HG03342 (cell line): Measurements from ENCODE around the gene AFAP1.

Experiments
- ATAC-seq: cut with Tn5 transposase; IDR thresholded peaks from one replicate; pipeline ENCODE4 v1.9.1; 2021; ENCODE audit warnings: mild to moderate bottlenecking, moderate library complexity; ENCODE audit not compliant: unreplicated experiment

The AFAP1 gene

DNA sequence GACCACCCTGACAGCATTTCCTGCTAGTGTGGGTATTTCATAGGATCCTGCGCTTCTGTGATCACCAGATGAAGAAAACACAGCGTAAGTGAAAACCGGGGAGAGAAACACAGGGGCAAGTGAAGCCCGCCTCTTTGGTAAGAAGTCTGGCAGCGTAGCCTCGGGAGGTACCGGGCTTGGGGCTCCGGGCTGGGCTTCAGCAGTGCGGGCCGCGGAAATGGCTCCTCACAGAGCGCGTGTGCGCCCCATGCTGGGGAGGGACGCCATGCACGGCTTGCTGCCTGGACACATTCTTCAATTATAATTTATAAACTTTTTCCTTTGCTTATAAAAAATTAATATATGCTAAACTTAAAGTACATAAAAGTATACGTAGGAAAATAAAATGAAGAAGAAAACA lies 151.5 kb downstream of the AFAP1 start:
- ATAC-seq, result no peak

DNA sequence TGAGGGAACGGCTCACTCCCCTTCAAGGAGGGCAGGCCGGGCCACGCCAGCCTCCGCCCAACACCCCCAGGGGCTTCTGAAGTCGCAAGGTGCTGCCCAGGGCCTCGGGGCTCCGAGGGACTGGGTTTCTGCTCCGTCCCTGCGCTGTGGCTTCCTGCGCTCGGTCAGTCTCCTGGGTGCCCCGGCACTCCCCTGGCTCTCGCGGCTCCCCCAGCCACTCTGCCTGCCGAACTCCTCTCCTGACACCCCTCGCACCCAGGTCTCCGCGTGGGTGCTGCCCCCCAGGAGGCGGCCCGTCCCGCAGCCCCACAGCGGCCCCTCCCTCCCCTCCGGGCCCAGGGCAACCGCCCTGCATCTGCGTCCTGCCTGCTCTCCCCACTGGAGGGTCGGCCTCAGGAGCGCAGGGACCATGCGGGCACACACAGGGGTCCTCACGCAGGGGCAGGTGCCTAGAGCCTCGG lies 151.9 kb downstream of the AFAP1 start:
- ATAC-seq, result no peak

DNA sequence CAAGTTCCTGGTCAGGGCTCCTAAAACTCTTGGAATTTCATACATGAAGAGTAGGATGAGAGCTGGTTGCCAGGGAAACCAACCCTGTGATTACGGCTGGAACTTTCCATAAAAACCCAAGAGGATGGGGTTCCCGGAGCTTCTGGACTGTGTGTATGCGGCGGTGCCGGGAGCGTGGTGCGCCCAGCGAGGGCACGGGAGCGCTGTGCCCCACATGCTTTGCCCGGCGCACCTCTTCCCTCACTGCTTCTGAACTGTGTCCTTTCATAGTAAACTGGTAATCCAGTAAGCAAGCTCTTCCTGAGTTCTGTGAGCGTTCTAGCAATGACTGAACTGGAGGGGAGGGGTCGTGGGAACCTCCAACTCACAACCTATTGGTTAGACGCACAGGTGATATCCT lies 152.6 kb downstream of the AFAP1 start:
- ATAC-seq, result no peak

DNA sequence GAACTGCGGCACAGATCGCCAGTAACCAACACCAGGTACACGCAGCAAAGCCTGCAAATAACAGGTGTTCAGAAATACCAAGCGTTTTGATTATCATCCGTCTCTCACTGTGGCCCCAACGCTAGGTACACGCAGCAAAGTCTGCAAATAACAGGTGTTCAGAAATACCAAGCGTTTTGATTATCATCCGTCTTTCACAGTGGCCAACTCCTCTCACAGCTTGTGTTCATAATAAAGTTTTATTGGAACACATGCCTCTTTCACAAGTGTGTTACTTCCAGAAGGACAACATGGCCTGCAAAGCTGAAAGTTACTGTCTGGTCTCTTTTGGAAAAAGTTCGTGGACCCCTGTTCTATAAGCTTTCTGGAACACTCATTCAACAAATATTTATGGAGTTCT lies 153.1 kb downstream of the AFAP1 start:
- no peak for ATAC-seq

DNA sequence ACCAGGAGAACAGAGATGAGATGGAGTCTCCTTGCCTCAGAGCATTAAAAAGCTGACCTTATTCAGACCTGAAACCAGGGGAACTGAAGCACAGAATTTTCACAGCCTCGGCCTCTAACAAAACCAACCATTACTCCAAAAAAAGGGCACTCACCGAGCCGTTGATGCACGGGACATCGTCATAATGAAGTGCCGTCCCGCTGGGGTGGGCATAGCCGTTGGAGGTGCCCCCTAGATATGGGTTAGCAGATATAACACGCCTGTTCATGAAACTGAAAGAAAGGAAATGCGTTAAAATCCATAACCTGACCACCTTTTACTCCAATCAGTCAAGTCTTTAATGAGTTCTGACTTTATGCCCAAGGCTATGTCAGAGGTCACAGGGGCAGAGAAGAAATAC lies 153.6 kb downstream of the AFAP1 start:
- ATAC-seq, result no peak

DNA sequence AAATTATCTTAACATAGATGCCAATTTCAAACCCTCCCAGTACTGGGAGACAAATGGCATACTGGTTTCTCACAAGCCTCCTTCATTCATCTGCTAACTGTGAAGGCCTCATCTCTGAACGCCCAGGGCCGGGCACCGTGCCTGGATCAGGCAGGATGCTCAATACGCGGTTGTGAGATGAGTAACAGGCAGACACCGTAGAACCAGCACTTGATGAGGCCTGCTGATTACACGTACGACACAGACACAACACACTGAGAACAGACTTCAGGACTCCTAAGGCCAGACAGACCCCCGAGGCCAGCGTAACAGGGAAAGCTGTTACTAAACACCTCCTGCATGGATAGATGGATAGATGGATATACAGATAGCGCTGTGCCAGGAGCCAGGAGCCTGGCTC lies 154.6 kb downstream of the AFAP1 start:
- no peak for ATAC-seq

DNA sequence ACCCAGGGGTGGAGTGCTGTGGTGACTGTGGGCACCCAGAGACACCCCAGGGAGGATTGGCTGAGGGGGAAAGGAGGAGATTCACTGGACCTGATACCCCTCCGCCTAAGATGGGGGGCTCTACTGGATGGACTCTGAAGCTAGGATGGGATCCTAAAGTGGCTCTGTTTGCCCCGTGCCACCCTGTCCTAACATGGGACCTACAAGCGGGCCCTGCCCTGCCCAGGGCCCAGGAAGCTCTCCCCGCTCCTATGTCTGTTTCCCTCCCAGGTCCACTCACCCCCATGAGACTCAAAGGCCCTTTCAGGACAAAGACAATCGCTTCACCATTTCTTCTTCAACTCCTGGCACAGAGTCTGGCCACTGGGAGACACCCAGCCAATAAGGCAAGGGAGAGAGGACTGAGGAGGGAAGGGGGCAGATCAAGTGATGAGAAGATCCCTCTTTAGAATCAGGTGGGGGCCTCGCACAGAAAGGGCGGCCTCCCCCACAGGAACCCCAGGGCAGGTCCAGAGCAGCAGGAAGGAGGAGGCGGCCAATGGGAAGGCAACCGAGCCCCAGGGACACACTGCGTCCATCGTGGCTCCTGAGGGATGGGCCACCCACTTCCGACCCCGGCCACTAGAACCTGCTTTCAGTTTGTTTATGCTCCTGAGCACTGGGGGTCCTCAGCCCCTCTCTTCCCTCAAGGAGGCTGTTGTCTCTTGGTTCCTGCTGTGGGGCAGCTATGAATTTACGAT lies 155.4 kb downstream of the AFAP1 start:
- no peak for ATAC-seq

DNA sequence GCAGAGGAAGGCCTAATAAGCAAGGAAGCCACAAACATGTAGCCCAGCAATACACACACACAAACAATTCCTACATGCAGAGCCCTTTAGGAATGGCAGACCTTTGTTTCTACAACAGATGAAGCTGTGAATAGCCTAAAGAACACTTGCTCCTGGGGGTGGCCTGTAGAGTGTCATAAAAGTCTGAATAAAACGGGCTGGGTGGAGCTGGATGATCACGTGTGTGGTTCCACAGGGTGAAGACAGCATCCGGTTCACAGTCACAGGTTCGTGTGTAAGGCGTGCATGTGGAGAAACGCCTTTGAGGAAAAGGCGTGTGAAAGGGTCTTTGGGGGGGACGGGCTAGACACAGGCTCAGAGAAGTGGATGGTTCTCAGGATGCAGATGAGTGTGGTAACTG lies 156.1 kb downstream of the AFAP1 start:
- ATAC-seq, result no peak

DNA sequence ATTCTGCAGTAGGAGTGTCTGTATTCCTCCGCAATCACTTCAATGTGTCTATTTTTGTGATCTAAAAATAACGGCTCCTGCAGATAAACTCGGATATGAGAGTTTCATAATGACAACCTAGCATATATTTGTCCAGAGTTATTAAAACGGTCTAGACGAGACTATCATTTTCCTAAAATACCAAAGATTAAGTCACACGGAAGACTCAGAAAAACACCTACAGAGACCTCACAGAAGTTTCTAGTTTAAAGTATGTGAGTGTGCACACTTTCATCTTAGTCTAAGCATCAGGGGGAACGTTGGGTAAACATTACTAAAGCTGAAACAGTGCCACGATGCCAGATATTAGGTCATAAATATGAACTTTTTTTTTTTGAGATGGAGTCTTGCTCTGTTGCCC lies 156.9 kb downstream of the AFAP1 start:
- no peak for ATAC-seq

DNA sequence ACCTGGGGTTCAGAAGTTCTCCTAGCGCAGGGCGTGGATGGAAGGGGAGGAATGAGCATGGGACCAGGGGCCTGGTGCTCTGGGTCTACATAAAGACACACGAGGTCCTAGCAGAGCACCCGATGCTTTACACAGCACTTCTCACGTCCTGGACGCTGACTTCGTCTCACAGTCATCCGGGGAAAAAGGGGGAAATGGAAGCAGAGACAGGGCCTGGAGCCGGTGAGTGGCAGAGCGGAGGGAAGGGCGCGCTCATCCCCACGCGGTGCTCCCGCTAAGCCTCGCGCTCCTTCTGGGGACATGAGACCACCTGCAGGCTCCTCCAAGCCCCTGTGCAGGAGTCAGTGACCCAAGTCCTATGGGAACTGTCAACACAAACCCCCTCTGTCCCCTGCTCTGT lies 157.7 kb downstream of the AFAP1 start:
- ATAC-seq, result no peak

DNA sequence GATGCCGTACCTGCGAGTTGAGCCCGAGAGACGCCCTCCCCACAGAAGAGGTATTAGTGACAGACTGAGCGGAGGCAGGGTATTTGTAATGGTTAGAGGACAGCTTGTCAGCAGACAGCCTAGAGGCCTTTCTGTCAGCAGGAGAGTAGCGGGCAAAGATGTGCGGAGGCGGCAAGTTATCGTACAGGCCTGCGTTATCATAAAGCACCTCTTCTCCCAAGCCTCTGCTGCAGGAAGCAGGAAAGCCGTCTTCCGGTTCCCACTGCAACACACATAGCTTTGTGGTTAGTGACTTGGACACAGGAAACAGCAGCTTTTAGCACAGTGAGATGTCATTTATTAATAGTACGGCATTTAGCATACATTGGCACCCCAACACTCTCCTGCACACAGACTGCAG lies 158.3 kb downstream of the AFAP1 start:
- ATAC-seq, result no peak

DNA sequence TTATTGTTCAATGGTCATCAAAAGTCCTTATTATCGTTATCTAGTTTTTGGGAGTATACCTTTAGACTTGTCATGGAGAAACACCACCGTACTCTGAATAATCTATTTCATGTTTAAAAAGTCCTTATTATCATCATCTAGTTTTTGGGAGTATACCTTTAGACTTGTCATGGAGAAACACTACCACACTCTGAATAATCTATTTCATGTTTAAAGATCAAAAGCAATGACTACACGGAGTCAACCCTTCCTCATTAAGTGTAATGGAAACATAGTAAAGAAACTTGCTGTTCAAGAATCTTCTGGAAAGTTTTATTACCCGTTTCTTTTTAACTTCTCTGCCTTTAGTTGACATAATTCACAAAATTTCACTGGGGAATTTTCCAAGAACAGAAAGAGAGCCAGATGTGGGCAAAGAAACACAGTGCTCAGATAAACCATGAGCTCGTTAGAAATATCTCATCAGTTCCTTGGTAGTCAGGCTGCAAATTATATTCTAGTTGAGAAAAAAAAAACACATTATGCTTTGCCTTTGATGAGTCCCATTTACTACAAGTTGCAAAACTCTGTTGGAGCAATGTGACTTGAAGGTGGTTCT lies 158.8 kb downstream of the AFAP1 start:
- ATAC-seq, result no peak

DNA sequence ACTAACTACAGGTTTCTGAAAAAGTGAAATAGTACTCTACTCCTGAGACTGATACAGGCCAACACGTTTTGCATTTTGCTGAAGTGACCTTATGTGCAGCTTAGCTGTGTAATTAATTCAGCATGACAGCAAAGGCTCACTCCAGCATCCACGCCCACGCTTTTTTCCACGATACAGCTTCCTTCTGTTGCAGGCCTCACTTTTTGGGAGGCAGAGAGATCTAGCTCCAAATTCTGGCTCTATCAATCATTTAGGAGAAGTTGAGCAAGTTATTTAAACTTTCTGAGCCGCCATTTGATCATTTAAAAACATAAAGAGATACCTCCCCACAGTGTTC lies 160.3 kb downstream of the AFAP1 start:
- ATAC-seq, result no peak

DNA sequence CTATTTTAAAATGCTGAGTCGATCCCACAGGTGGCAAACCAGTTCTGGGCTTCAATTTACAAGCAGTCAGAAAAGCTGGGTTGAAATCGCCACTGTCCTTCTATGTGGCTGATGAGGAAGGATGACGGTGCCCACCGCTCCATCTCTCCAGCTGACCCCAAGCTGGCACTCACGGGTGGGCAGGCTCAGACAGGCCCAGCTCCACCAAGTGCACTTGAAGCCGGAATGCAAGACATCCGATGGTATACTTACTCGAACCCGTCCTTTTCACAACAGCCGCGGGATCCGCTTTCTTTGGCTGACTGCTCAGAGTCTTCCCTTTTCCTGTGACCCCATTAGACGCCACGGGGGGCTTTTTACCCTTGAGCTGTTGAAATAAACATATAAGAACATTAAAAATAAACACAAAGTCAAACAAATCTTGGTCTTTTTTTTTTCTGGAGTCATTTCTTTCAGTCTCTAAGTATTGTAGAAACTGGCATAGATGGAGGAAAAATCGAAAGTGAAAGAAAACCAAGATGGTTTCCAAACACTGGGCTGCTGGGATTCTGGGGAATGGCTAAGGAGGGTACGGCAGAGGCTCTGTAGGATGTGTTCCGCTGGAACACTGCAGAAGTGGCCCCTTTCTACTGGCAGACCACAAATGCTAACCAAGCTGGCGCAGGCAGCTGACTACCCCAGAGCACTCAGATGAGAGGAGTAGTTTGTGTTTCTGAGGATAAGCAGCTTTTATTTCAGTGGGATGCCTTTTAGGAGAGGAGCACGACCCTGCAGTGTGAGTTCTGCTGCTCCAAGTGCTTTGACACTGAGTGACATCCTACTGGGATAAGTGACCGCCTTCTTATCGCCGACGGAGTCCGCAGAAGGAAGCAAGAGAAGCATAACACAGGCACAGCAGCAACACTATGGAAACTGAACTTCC lies 160.9 kb downstream of the AFAP1 start:
- ATAC-seq, result no peak

DNA sequence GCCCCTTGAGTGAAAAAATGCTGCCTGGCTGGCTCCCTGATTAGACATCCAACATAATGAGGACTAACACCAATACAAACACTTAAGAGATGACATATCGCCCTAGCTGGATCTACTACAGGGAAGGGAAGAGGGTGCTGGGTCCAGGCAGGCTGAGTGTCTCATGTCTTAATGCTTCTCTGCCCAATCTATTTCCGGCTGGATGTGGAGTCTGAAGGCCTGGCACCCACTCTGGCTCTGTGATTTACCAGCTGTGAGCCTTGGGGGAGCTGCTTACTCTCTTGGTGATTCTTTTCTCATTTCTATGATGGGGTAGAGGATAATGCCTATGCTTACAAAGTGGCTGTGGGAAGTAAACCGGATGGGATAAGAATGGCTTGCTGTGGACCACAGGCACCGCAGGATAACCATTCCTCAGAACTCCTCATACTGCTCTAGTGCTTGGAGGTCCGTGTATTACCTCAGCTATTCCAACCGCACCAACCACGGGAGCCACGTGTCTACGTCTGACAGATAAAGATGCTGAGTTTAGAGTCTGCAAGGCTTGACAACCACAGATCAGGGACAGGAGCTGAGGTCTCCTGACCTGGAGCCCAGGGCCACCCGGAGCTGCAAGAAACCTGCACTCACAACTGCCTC lies 161.7 kb downstream of the AFAP1 start:
- ATAC-seq, result no peak

DNA sequence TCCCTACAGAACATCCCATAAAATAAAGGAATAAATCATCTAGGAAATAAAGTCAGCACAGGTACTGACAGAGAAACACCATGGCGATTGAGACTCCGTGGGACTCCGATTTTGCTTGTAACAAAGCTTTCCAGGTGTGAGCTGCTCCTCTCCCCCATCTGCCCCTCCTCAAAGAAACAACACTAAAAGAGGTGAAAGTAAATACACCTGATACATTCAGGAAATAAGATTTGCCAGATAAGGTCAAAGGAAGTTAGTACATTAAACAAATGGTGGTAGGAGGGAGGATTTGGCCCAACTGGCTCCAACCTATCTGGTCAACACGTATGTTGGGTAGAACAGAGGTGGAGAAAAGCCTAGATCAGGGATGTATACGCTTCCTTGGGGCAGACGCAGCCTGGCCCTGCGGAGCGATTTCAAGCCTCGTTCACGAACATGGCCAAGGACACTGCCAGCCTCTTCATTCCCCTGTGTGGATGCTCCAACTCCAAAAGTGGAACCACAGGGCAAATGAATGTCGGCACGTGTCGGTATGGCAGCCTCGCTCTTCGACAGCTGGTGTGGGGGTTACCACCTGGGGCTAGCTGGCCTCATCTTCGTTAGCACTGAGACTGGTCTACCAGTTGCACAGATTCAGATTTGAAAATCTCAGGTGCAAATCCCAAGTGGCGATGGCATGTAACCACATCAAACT lies 162.5 kb downstream of the AFAP1 start:
- ATAC-seq, result no peak

DNA sequence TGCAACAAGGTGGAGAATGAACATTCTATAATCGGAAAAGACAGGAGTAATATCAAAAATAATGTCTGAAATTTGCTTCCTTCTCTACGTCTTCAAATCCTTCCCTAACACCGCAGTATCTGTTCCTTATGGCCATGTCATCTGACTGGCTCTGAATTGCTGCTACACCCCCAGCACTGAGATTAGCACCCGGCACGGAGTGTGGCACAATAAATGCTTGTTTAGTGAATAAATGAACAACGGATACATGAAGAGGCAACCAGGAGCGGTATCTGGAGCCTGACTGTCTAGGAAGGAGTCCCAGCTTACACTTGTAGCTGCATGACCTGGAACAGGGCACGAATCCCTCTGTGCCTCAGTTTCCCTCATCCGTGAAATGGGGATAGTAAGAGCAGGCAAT lies 164.3 kb downstream of the AFAP1 start:
- ATAC-seq, result no peak

DNA sequence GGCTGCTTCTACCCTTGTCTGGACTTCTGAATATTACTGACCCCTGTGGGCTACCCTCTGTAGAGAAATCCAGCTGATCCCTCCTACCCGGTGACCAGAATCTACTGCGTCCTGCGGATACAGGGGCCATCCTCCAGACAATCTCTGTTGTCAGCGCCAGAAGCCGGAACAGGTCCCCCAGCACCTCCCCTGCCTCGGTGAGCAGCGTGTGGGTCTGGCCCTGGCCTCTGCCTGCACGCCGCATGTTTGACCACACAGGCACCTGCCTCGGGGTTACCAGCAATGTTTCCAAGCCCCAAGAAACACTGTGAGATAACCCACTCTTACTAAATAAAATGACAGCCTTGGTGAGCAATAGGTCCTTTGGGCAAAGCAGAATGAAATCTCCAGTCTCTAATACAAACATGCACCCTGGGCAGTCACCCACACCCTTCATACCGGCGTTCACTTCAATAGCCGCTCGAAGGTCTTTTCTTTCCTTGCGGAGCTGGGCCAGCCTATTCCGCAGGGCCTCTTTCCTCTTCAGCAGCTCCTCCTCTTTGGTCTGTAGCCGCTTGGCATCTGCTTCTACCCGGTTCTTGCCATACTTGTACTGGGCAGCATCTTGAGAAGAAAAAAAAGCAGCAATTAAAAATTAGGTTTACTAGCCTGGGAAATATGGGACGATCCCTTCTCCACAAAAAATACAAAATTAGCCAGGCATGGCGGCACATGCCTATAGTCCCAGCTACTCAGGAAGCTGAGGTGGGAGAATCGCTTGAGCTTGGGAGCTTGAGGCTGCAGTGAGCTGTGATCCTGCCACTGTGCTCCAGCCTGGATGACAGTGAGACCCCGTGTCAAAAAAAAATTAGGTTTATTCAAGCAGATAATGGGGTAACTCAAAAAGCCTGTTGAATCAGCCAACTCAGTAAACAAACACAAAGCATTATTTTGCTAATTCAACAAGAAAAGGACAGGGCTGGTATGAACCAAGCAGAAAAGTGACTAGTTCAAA lies 165.1 kb downstream of the AFAP1 start:
- ATAC-seq, result no peak

DNA sequence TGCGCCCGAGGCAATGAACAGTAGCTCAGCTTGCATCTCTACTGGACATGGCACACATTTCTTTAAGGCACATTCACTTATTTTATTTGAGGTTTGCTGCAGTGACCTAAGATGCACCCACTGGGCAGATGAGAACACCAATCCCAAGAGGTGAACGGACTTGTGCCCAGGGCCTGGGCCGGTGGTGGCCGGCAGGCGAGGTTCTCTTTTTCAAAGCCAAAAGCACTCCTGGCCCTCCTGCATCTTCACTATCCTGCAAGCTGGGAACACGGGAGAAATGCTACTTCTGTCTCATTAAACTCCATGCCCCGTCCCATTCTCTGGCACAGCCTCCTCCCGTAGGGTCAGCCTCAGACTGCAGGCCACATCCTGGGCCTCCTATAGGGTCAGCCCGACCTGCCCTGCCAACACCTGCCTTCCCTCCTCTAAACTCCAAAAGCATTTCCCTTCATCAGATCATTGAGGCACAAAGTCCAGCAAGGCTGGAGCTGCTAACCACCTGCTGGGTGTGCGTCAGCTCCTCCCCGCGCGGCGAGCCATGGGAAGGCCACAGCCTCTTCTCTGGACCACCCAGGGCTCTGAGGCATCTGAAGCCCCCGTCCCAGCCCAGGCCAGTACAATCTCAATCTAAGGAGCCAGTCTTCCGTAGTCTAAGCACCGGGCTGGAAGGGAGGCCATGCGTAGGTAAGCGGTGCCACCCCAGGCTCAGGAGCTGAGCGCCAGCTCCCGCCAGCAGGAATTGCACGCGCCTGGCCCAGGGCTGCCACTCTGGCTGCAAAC lies 166.1 kb downstream of the AFAP1 start:
- ATAC-seq, result no peak
